ENCODE measurements around the gene IL1R1. TPM values are rescaled to one million over a fixed set of nuclear protein-coding genes. Genes with fewer than 3 reads are reported as not detected.

IL1R1 gene
- total RNA-seq, 1 experiment from 2014 or later, result 12.4 TPM

DNA sequence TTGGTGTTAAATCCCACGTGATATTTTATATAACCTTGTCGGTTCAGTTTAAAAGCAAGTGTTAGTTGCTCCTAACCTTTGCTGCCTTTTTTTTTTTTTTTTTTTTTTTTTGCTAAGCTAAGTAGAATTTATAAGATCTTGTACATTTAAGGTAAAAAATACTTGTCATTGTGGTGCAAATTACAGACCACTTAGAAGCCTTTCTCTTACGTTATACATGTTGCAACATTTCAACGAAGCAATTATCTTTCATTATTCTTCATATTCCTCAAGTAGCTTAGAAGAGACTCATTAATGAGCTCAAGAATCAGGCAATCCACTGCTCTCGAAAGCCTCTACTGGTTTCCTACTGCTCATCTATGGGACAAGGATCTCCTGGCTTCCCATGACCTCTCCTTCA is 29.4 kb downstream of the IL1R1 start:
- no peak for DNase-seq (ENCODE audit: low read depth)

DNA sequence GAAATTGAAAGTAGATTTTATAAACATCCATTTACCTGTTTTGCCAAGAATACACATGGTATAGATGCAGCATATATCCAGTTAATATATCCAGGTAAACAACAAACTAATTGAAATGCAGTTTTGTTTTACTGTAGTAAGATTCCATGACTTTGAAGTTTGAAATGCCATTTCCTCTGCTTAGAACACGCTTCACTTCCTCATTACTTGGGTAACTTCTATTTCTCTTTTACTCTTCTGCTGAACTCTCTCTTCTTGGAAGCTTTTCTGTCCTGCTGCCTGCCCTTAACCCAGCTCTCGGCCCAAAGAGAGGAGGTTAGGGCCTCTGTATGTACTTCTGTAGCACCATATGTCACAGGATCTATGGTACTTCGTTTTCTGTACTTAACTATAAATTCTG is 30.2 kb downstream of the IL1R1 start:
- no peak for DNase-seq (ENCODE audit: low read depth)

DNA sequence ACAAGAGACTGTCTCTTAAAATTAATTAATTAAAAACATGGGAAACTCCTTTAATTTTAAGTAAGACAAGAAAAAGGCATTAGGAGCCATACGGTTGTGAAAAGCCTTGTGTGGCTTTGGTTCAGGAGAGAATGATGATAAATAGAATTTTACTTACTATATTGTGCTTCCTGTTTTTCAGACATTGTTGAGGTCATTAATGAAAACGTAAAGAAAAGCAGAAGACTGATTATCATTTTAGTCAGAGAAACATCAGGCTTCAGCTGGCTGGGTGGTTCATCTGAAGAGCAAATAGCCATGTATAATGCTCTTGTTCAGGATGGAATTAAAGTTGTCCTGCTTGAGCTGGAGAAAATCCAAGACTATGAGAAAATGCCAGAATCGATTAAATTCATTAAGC is 33.6 kb downstream of the IL1R1 start:
- DNase-seq (ENCODE audit: low read depth), result no peak

DNA sequence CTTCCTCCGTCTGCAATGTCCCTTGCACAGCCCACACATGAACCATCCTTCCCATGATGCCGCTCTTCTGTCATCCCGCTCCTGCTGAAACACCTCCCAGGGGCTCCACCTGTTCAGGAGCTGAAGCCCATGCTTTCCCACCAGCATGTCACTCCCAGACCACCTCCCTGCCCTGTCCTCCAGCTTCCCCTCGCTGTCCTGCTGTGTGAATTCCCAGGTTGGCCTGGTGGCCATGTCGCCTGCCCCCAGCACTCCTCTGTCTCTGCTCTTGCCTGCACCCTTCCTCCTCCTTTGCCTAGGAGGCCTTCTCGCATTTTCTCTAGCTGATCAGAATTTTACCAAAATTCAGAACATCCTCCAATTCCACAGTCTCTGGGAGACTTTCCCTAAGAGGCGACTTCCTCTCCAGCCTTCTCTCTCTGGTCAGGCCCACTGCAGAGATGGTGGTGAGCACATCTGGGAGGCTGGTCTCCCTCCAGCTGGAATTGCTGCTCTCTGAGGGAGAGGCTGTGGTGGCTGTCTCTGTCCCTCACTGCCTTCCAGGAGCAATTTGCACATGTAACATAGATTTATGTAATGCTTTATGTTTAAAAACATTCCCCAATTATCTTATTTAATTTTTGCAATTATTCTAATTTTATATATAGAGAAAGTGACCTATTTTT is 35.4 kb downstream of the IL1R1 start:
- DNase-seq (ENCODE audit: low read depth), result no peak

DNA sequence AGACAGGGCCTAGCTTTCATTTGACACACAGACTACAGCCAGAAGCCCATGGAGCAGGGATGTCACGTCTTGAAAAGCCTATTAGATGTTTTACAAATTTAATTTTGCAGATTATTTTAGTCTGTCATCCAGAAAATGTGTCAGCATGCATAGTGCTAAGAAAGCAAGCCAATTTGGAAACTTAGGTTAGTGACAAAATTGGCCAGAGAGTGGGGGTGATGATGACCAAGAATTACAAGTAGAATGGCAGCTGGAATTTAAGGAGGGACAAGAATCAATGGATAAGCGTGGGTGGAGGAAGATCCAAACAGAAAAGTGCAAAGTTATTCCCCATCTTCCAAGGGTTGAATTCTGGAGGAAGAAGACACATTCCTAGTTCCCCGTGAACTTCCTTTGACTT is 36.5 kb downstream of the IL1R1 start:
- no peak for DNase-seq (ENCODE audit: low read depth)

DNA sequence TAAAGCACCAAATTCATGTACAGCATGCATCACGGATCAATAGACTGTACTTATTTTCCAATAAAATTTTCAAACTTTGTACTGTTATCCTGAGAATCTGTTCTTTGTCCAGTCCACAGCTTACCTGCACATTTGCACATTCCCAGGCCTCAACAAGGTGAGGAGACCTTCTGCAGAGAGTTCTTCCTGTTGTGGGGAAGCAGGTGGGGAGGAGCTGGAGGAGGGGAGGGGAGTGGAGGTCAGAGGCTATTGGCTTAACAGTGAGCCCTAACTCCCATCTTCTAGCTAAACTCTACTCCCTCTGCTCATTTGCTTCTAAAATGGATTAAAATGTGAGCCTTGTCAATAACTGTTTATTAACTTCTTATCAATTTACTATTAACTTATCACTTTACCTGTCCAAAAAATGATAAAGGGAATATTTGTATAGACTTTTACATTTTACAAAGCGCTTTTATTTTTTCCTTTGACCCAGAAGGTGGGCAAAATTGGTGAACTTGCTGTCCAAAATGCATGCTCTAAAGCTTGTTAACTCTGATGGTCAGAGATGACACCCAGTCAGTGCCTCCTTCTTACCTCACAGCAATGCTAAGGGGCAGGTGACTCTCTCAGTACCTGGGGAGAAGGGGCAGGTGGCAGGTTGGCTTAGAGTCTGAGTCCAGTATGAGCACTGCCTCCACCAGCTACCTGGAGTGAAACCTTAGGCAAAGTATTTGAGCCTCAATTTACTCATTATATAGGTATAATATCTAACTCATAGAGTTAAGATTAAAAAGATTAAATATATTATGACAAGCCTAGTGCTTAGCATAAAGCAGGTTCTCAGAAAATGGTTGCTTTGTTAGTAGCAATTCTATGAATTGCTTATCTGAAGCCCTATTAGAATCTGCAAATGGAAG is 37.5 kb downstream of the IL1R1 start:
- no peak for DNase-seq (ENCODE audit: low read depth)

DNA sequence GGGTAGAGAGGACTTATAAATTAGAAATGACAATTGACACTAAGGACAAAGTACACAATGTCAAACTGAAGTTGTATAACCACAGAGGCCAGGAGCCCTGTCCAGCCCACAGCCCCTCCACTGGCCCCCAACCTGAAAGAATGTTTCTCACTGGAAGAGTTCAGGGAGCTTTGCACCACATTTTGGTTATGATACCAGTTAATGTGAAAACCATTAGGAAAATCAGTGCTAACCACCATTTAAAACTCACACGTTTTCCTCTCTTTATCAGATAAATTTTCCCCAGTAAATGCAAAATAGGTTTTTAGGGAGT is 38.1 kb downstream of the IL1R1 start:
- DNase-seq (ENCODE audit: low read depth), result no peak

DNA sequence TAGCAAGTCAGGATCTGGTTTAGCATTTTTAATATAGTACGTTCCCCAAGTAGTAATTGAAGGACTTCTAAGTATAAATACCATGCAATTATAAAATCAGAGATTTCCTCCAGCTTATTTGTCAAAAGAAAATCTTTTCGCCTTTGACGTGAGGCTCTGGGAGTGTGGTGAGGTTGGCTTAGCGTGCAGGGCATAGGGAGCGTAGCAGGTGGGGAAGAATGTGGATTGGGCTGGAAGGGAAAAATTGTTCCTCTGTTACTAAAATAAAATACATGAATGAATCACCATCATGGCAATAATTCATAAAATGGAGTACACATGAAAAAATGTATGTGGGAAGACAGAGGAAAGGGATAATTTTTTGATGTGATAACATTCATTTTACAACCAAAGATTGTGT is 38.8 kb downstream of the IL1R1 start:
- DNase-seq (ENCODE audit: low read depth), result no peak

DNA sequence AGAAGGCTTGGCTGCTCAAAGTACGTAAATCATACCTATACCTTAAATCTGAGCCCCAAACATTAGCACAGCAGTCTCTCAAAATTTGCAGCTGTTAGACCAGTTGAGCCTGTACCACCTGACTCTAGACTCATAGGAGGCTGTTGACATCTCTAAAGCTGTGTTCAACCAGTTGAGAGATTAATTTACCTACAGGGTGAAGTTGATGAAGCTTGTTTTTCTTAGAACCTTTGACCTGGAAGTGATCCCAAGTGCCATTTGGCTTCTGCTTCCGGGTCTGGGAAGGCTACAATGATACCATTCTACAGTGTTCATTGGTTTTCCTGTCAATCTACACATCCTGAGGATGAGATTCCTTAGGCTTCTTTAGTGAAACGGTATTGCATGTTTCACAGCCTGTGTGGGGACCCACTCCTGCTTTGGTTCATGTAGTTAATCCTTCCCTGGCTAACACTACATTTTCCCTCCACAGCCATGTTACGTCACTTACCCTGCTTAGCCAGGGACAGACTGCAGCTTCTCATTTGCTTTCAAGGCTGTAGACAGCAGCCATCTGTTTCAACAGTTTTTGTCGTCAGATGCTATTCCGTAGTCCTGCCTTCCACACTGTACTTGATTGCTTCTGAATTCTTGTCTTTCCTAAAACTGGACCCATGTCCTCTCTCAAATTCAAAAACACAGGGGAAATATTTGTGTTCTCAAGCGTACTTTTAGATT is 39.5 kb downstream of the IL1R1 start:
- no peak for DNase-seq (ENCODE audit: low read depth)

DNA sequence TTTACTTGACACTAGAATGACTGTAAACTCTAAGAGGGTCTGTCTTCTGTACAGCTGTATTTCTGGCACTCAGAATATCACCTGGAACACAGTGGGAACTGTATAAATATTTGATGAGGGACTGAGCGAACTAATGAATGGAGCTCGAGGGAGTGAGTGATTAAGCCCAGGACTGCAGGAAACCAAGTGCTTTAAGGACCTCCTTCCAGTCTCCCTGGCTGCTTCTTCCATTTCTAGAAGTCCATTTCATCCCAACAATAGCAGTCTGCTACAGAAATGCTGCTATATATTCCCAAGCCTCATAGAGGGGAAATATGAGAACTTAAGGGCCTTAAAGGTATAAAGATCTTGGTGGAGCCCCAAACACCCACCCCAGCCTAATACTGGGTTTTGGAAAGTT is 41.5 kb downstream of the IL1R1 start:
- no peak for DNase-seq (ENCODE audit: low read depth)

DNA sequence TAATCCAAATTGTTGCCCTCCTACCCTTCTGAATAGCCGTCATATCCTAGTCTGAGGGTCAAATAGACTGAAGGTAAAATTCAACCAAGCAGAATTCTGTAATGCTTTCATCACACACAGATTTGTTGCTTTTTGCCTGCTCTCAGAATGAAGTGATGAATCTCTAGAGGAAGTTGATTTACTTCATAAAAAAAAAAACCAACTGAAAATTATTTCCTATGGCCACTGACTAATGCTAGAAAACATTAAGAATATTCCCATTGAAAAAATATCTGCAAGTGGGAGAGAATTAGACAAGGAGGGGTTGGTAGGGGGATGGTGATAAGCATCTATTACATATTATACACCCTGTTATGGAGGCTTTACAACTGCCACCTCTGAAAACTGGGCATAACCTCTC is 42.0 kb downstream of the IL1R1 start:
- no peak for DNase-seq (ENCODE audit: low read depth)

DNA sequence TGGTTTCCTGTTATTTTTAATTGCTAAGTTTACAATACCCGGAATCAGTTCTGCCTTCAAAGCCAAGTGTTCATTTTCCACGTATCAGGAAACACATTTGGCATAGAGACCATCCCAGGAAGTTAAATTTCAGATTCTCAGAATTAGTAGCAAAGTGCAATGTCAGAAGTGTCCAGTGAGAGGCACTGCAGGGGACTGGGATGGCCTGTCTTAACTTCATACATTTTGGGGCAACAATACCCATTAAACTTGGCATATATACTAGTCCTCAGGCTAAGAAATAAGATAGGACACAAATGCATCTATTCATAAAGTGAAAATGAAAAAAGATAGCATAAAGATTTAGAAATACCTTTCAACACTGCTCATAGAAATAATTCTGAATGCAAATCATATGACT is 42.8 kb downstream of the IL1R1 start:
- DNase-seq (ENCODE audit: low read depth), result no peak

DNA sequence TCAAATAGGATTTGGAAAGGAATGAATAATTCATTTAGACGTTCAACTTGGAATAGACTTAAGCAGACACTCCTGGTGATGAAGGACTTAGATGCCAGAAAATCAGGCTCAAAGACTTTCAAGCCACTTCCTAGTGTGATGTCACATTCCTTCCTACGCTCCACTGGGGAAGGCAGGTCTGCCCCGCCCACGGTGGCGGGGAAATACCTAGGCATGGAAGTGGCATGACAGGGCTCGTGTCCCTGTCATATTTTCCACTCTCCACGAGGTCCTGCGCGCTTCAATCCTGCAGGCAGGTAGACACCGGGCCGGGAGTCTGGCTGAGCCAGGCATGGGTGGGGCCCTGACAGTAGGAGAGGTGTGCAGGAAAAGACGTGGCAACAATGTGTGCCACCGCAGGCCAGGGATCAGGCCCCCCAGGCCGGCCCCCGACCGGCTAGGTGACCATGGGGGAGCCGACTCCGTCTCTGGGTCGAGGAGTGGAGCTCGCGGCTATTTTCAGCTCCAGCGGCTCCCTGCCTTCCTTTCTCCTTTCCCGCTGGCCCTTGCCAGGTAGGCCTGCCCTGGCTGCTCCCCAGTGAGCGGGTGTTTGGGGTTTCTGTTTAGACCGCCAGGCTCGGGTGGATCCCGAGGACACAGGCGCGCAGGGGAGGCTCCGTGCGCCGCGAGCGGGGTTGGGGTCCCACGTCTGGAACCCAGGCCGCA is 44.4 kb downstream of the IL1R1 start, which contains the start of gene IL1RL2:
Gene IL1RL2 (plus strand): TSS at position 233 of the 705 bp plus-strand sequence. CDS start 845 bp downstream, outside the sequence.
- DNase-seq (ENCODE audit: low read depth), result no peak

DNA sequence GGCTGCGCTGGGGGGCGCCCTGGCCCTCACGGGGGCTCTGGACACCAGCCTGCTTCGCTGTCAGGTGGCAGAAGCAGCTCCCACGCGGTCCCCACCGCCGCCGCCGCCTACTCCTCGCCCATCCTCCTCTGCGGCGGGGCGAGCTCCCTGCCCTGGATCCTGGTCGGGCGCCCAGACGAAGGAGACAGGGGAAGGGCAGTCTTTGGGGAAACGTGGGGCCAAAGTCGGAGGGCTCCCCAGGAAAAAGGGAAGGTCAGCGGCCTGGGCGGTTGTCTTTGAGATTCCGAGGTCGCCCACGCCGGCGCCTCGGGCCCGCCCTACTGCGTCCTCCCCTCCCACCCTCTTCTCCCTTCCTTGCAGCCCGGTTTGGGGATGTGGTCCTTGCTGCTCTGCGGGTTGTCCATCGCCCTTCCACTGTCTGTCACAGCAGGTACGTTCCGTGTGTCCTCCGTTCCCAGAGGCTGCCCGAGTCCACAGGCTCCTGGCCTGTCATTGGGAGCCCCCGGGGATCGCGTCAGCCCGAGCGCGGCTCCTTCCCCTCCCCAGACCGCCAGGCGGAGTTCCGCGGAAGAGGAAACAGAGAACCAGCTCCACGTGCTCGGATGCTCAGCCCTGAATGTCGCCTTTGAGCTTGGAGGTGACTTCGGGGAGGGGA is 45.1 kb downstream of the IL1R1 start:
- DNase-seq (ENCODE audit: low read depth), result no peak

DNA sequence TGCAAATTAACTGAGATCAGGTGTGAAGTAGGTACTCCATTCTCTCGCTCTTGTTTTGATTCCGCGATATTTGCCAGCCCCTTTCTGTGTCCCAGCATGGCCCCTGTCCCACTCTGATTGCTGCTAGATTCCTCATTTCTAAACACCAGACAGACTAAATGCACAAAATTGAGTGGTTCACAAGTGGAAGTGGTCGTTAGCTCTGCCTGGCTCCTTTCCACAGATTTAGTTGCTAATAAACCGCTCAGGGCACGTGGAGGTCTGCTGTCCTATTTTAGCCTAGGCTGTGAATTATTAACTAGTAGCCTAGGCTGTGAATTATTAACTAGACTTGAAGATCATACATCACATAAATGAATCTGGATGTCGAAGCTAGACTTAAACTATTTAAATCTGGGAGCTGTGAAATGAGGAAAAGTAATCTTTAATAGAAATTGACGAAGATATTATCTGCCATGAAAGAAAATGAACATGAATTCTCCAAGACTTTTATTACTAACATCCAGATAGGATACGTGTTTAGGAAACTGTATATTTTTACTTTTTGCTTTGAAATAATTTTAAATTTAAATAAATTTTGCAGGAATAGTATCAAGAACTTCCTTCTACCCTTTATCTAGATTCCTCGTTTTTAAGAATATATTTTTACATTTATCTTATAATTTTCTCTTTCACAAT is 48.0 kb downstream of the IL1R1 start:
- no peak for DNase-seq (ENCODE audit: low read depth)

DNA sequence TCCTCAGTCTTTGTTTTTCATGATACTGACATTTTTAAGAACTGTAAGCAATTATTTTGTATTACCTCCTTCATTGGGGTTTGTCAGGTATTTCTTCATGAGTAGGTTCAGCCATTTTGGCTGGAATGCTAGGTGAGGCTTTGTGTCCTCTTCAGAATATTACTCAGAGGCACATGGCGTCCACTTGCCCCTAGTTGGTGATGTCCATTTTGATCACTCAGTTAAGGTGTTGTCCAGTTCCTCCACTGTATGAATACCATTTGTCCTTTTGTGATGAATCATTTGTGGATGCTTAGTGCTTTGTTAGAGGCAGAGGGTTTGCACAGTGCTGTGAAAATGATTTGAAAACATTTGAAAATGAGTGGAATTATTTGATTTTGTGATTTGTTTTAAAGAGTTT is 49.0 kb downstream of the IL1R1 start:
- no peak for DNase-seq (ENCODE audit: low read depth)

DNA sequence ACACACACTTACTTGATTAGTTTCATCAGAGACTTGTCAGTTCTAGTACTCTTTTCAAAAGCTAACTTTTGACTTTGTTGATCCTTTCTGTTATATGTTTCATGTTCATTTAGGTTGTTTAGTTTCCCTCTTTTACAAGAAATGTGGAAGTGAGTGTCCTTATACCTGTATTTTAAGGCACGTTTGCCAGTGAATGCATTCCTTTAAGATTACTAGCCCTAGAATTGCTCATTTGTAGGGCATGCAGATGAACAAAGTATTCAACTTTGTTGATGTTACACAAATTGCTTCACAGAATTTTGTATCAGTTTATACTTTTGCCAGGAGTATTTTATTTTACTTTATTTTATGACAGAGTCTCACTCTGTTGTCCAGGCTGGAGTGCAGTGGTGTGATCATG is 50.5 kb downstream of the IL1R1 start:
- DNase-seq (ENCODE audit: low read depth), result peak; percentile 56

DNA sequence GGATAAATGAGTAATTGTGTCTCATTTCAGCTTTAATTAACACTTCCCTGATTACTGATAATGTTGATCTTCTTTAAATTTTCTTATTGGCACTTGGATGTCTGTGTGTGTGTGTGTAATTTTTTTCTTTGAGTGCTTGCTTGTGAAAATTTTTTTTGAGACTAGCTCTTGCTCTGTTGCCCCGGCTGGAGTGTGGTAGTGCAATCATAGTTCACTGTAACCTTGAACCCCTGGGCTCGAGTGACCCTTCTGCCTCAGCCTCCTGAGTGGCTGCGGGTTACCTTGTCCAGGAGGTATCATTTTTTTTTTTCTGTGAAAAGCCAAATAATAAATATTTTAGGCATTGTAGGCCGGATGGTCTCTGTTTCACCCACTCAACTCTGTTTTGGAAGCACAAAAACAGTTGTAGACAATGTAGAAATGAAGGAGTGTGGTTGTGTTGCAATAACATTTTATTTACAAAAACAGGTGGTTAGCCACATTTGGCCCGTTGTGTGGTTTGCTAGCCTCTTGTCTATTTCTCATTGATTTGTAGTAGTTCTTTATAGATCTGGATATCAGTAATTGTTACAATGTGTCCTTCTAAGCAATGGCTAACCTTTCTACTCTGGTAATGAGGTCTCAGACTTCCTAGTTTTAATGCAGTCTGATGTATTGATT is 52.2 kb downstream of the IL1R1 start:
- no peak for DNase-seq (ENCODE audit: low read depth)

DNA sequence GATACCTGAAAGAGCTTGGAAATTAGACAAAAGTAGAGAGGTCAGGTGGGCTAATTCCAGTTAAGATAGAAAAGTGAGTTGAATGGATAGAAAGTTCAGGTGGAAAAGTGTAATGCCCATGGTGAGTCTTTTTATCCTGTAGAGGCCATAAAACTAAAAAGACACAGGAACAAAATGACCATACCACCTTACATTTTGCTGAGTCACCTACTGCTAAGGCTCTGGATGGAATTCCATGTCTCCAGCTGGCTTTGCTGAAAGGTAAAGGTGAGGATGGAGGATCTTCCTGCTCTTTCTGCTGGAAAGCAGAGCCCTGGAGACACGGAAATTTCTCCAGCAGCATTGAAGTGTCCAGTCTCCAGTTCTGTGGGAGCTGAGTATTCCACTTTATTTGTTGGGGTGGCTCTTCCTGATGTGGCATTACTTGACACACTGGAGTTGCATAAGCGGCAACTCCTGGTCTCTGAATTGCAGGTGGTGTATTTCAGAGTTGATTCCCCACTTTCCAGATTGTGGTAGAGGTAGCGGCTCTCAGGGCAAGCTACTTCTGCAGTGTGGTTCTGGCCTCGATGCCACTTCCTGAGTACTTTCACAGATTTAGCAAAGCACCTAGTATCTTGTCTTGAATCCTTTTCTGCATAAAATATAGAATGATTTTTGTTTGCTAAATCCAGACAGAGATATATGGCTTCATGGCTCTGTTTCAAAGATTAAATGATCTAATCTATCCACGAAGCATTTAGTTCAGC is 55.0 kb downstream of the IL1R1 start:
- DNase-seq (ENCODE audit: low read depth), result no peak

DNA sequence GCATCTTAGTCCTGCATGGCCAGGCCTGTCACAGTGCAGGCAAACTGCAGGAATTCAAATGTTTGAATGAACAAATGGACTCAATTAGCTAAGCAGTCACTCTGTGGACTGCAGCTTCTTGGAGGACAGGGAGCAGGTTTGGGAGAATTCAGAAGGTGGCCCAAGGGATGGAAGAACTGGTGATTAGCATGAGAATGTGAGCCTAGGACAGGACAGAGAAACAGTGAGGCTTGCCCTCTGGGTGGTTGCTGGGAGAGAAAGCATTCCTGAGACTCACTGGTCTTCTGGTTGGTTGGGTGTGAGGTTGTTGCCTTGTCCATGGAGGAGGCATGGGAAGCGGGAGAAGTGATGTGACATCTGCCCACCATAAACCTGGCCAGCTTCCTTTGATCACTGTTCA is 58.0 kb downstream of the IL1R1 start:
- DNase-seq (ENCODE audit: low read depth), result no peak
